8988T (cell line): ENCODE results near the gene ZNF292.
"Not testable (repeated sequence)": the region's sequence is repeated elsewhere in the genome, so short reads cannot be mapped to it uniquely, and the experiment has no call there.

Source experiments
- DNase-seq: peaks from one replicate; pipeline ENCODE4 v3.0.0; 2011

The ZNF292 gene

DNA sequence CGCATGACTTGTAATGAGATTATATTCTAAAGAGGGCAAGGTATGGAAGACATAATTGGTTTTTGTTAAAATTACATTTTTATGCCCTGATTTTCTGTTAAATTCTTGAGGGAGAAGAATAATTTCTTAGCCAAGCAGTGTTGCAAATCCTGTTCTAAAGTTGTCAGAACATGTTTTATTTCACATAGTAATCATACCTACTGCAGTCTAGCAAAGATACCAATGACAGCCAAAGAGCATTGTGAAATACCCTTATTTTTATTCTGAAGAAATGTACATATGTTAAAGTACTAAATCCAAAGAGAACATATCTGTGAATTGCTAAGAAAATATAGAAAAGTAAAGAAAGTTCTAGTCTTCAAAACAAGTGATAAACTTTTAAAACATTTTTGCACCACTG, 127.4 kb downstream of the ZNF292 start:
- DNase-seq = no peak

DNA sequence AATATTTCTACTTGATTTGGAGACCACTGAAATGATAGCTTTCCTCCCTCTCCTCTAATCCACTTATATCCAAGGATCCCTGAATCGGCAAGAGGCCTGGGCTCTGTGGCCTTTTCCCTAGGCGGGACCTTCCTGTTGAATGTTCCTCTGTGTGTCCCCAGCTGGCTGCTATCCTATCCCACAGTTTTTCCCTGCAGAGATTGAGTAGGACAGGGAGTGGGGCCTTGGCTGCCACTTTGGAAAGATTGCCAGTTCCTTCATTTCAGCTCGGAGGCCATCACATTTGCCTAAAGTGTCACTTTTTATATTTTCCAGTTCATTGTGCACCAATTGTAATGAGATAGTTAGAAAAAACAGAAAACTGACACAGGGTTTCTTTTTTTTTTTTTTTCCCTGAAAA, 128.1 kb downstream of the ZNF292 start:
- no peak for DNase-seq

DNA sequence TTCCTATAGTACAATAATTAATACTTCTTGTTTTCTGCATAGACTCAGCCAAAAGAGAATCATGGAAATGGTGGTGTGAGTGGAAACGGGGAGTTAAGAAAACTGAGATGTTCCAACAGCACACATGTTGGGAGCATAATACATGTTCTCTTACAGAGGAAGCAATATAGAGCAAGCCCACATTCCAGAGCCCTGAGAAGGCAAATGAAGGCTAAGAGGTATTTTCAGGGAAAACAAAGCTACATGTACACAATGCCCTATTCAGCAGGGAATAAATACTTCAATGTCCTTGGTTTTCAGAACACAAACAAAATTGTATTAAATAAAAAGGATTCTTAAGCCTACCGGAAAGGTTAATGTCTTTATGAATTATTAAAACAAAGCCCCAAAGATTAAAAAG, 131.9 kb downstream of the ZNF292 start:
- no peak for DNase-seq

DNA sequence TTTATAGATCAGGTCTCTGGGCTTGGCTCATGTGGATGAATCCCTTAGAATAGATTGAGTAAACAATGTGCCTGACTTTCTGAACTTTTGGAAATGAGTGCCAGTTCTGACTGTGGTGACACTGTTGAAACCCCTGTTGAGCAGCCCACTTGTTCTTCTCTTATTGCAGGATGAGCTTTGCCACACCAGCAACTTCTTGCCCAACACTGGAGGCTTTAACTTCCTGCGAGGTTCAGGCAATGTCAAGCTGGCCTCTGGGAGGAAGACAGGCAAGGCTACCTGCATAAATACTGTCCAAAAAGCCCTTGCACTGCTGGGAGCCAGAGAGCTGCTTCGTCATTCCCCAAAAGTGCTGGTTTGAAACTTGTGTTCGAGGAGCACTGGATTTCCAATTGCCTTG, 134.2 kb downstream of the ZNF292 start:
- DNase-seq = no peak

DNA sequence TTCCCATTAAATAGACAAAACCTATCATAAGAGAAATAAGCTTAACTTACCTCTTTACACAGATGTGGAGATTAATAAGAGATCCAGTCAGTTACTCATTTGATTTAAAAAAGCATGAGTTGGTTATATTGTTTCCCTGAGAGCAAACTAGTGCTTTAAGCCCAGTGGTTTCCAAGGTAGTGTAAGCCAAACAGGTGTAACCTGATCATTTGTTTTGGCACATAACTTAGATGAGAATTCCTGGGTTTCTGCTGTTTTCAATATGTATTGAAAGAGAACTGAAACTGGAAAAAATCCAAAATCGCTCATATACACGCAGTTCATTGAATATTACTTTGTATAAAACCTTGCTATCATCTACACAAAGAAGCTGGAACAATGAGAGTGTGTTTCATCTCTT, 136.5 kb downstream of the ZNF292 start:
- no peak for DNase-seq

DNA sequence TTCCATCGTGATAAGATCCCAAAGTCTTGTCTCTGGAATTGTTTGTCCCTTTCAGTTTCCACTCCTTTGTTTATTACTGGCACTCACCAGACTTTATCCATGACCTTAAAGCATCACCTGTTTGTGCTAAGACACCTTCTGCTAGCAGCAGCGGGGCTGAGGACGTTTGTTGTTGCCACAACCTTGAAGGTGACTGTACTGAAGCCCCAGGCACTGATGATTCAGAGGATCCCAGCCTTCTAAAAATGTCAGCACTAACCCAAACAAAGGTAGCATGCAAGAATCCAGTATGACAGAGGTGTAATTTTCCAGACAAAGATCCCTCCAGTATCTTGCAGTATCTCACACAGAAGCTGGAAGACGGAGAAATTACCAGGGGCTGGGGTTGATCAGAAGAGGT, 138.2 kb downstream of the ZNF292 start:
- no peak for DNase-seq

DNA sequence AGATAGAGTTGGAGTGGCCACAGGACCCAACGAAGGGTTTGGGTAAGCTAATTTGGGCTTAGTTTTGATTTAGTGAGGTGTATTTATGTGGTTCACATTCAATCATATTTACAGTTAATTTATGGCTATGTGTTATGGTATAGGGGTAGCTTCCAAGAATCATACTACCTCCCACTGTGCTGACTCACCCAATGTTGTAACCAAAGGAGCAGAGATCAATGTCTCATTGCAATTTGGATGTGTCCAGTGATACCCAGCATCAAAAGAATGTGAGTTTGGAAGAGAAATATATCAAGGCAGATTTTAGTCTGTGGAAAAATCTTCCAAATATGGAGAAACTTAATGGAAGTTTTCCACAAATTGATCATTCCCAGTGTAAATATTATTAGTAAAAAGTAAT, 141.8 kb downstream of the ZNF292 start:
- DNase-seq = no peak

DNA sequence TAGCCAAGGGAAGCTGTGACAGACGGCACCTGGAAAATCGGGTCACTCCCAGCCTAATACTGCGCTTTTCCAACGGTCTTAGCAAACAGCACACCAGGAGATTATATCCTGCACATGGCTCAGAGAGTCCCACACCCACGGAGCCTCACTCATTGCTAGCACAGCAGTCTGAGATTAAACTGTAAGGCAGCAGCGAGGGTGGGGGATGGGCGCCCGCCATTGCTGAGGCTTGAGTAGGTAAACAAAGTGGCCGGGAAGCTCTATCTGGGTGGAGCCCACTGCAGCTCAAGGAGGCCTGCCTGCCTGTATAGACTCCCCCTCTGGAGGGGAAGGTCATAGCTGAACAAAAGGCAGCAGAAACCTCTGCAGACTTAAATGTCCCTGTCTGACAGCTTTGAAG, 145.9 kb downstream of the ZNF292 start:
- not testable (repeated sequence) for DNase-seq

DNA sequence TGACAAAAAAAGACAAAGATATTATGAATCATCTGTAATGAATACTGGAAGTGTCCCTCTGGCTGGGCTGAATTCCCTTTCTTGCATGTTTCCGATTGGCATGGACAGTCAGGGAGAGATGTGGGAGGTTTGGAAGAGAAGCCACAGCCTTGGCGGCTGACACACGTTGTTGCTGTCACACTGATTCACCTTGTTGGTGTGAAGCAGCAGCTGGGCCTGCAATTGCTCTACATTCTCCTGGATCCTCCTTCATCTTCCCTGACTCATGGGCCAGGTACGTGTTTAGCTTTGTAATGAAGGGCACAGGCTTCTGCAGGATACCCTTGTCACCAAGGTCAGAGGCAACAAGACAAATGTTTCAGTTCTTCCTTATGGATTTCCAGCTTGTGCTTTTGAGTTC, 153.6 kb downstream of the ZNF292 start:
- no peak for DNase-seq

DNA sequence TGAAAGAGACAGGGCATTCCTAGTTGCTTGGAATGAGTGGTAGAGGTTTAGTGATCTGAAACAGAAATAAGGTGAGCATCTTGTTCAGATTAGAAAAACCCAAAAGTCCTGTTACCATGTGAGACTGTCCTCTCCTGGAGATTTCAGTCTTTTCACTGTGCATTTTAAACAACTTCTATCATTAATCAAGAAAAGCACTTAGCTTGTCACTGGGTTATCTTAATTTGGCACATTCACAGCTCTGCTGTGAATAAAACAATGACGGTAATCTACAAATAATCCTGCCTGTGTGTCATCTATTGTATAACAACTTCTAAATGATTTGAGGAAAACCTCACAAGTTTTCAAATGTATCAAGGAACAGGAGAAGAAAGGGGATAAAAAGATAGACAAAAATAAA, 157.5 kb downstream of the ZNF292 start:
- DNase-seq = no peak
